Muscle layer of duodenum (tissue), 2 donors: ENCODE measurements around the gene MANBA.

Source experiments
- H3K27ac ChIP-seq: one replicate; pipeline ENCODE4 v1.7.0; 2013; ENCODE audit warnings: mild to moderate bottlenecking, low read length
- H3K27me3 ChIP-seq: one replicate; pipeline ENCODE4 v1.7.0; 2013; ENCODE audit warnings: low read depth, mild to moderate bottlenecking, control low read depth, low read length
- H3K36me3 ChIP-seq, 2 donors: one replicate each; pipeline ENCODE4 v1.7.0; 2013; ENCODE audit warnings: low read length in 2 of 2, control low read depth in 1 of 2, mild to moderate bottlenecking in 1 of 2; ENCODE audit not compliant: insufficient read depth in 2 of 2, control insufficient read depth in 1 of 2
- H3K4me1 ChIP-seq, 2 donors: one replicate each; pipeline ENCODE4 v1.7.0; 2013; ENCODE audit warnings: low read length in 2 of 2, mild to moderate bottlenecking in 2 of 2, control low read depth in 1 of 2, moderate library complexity in 1 of 2; ENCODE audit not compliant: insufficient read depth in 2 of 2, control insufficient read depth in 1 of 2
- H3K4me3 ChIP-seq, 2 donors: one replicate each; pipeline ENCODE4 v1.7.0; 2013; ENCODE audit warnings: low read length in 2 of 2, low read depth in 1 of 2, mild to moderate bottlenecking in 1 of 2
- H3K9me3 ChIP-seq, 2 donors: one replicate each; pipeline ENCODE4 v1.7.0; 2013; ENCODE audit warnings: low read length in 2 of 2, control low read depth in 1 of 2, mild to moderate bottlenecking in 1 of 2; ENCODE audit not compliant: control insufficient read depth in 1 of 2
- donor health status: healthy.

MANBA gene

DNA sequence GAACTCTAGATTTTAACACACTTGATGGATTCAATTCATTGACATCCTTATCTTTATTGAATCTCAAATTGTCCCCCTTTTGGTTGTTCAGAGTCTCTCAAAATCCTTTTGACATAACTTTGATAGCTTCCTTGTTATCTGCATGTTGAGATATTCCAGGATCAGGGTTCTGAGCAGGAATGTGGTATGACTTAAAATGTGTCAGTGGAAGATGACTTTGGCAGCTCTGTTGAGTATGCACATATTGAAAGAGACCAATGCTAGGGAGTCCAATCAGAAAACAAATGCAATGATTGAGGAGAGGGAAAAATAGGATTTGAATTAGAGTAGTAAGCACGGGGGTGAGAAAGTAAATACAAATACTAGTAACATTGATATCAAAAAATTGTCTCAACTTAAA is 93.8 kb downstream of the MANBA start:
- Histone ChIP-seq H3K27me3 (no peaks in the 10 kb centered on the region), H3K4me1 (no peaks in the 10 kb centered on the region), H3K36me3 (peaks cover 12 to 32% of the 10 kb centered on the region in 2 donors), H3K27ac (no peak overlapping the region), H3K9me3 (no peaks in the 10 kb centered on the region), H3K4me3 (no peak overlapping the region)

DNA sequence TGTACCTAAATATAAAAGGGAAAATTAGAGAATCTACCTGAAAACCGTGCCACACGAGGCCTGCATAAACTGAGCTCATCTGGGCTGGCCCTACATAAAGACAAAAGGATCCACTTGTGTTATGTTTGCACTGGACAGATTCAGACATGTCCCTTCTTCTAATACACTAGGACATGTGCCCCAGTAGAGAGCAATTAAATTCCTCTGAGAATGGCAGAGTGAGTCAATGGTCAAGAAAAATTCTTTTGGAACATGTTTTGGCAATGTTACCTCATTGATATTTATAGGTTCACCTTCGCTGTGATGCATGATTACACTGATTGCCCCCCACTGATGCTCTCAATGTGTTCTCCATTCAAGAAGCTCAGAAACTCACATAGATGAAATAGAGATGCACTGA is 95.2 kb downstream of the MANBA start:
- Histone ChIP-seq H3K36me3 (peaks cover 12 to 32% of the 10 kb centered on the region in 2 donors), H3K4me1 (no peaks in the 10 kb centered on the region), H3K27ac (no peak overlapping the region), H3K4me3 (no peak overlapping the region), H3K27me3 (no peaks in the 10 kb centered on the region), H3K9me3 (no peaks in the 10 kb centered on the region)

DNA sequence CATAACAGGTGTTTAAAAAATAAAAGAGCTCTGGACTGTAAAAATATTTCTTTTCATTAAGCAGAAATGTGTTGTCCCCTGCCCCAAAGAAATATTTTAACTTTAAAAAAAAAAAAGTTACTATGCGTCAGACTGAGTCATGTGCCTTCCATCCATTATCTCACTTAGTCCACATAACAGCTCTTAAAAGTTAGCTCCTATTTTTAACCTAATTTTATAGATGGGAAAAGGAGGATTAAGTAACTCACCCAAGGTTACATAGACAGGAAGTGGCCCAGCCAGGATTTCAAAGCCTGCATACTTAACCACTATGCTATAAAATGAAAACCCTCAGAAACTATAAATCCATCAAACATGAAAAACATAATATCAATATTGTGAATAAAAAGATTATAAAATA is 97.7 kb downstream of the MANBA start:
- Histone ChIP-seq H3K4me3 (no peak overlapping the region), H3K36me3 (peaks cover 11 to 33% of the 10 kb centered on the region in 2 donors), H3K4me1 (no peaks in the 10 kb centered on the region), H3K27me3 (no peaks in the 10 kb centered on the region), H3K27ac (no peak overlapping the region), H3K9me3 (no peaks in the 10 kb centered on the region)

DNA sequence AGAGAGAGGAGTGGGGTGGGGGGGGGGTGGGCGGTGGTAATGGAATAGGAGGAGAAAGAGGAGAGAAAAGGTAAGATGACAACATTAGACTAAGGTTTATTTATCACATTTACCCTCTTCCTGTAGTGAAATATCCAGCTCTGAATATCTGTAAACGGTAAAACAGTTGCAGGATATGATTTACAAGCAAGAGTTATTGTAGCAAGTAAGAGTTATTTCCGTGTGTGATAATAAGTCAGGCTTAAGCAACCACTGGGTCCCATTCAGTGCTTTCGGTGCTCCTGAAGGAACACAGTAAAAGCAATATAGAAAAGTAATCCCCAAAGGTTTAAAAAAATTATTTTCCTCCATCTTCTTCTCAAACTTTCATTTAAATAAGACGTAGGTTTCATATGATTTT is 103.6 kb downstream of the MANBA start:
- Histone ChIP-seq H3K27me3 (no peaks in the 10 kb centered on the region), H3K27ac (no peak overlapping the region), H3K4me1 (no peaks in the 10 kb centered on the region), H3K36me3 (peaks cover 6 to 9% of the 10 kb centered on the region in 2 donors), H3K9me3 (no peaks in the 10 kb centered on the region), H3K4me3 (no peak overlapping the region)

- no peaks in the 10 kb centered on the region for H3K27me3 ChIP-seq
- no peaks in the 10 kb centered on the region for H3K9me3 ChIP-seq
- H3K27ac ChIP-seq, result no peak overlapping the region
Observed at GRCh38 chr4:102647117-102647516, 113.7 kb downstream of the MANBA start.

GRCh38 chr4:102642631-102643298 is 118.0 kb downstream of the MANBA start:
- no peak overlapping the region for H3K4me3 ChIP-seq

More at GRCh38 chr4:102647117-102647516, 113.7 kb downstream of the MANBA start:
- H3K4me1 ChIP-seq, result no peaks in the 10 kb centered on the region
- no peak overlapping the region for H3K4me3 ChIP-seq
- H3K36me3 ChIP-seq, result peaks cover 19% of the 10 kb centered on the region in 2 donors

DNA sequence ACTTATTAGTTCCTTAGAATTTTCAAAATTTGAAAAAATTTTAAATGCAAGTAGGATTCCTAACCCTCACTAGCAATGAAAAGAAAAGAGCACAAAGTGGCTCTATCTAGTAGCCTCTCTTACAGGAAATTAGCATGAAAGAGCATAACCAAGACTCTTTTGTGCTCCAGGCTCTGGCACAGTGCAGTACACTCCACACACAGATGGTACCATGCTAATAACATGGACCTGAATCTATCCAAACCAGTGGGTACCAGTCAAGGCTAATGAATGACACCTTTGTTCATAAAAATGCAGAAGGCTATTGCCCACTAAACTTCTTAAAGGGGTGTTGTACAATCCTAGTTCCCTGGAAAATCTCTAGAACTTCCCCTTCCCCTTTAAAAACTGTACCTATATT is 119.0 kb downstream of the MANBA start:
- H3K36me3 ChIP-seq, result peaks cover 3 to 22% of the 10 kb centered on the region in 2 donors
- no peaks in the 10 kb centered on the region for H3K27me3 ChIP-seq
- no peak overlapping the region for H3K4me3 ChIP-seq
- H3K27ac ChIP-seq, result no peak overlapping the region
- H3K9me3 ChIP-seq, result no peaks in the 10 kb centered on the region
- H3K4me1 ChIP-seq, result no peaks in the 10 kb centered on the region

More at GRCh38 chr4:102642631-102643298, 118.0 kb downstream of the MANBA start:
- no peaks in the 10 kb centered on the region for H3K27me3 ChIP-seq
- H3K9me3 ChIP-seq, result no peaks in the 10 kb centered on the region
- peaks cover 3 to 15% of the 10 kb centered on the region in 2 donors for H3K36me3 ChIP-seq
- no peaks in the 10 kb centered on the region for H3K4me1 ChIP-seq
- no peak overlapping the region for H3K27ac ChIP-seq

GRCh38 chr4:102640669-102641068 is 120.1 kb downstream of the MANBA start:
- Histone ChIP-seq H3K4me3 (no peak overlapping the region), H3K27ac (no peak overlapping the region), H3K36me3 (peaks cover 6 to 28% of the 10 kb centered on the region in 2 donors), H3K4me1 (no peaks in the 10 kb centered on the region), H3K9me3 (no peaks in the 10 kb centered on the region), H3K27me3 (no peaks in the 10 kb centered on the region)

DNA sequence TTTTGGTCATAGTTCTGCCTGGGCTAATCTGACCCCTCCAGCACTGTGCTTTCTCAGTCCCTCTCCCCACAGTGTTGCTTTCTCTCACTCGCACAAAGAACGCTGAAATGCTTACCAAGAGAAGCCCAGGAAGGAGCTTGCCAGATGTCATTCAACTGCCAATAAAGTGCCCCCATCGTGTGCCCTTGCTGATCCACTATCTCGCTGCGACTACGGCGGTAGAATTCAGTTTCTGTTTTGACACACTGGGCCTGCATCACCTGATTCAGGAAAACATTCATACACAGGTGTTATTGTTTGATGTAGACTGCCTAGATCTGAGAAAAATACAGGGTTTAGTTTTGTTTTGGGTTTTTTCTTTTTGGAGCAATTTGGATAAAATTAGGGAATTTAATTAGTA is 121.2 kb downstream of the MANBA start:
- Histone ChIP-seq H3K36me3 (peaks cover 11 to 32% of the 10 kb centered on the region in 2 donors), H3K9me3 (no peaks in the 10 kb centered on the region), H3K27me3 (no peaks in the 10 kb centered on the region), H3K27ac (no peak overlapping the region), H3K4me3 (no peak overlapping the region), H3K4me1 (no peaks in the 10 kb centered on the region)

DNA sequence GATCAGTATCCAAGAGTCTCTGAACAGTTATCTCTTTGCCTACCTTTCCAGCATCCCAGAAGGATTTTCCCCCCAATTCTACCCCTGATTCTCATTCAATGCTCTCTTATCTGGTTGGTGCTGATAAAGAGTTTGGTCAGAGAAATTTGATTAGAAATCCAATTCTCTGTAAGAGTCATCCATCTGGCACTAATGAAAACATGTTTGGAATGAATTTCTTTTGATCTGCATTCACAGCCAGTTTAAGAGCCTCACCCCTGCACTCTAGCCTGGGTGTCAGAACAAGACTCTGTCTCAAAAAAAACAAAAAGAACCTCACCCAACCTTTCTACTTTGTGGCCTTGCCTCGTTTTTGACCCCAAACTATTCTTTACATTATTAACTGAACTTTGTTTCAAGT is 122.1 kb downstream of the MANBA start:
- Histone ChIP-seq H3K4me3 (no peak overlapping the region), H3K4me1 (no peaks in the 10 kb centered on the region), H3K27me3 (no peaks in the 10 kb centered on the region), H3K36me3 (peaks cover 13 to 39% of the 10 kb centered on the region in 2 donors), H3K9me3 (no peaks in the 10 kb centered on the region), H3K27ac (no peak overlapping the region)

GRCh38 chr4:102637391-102637790 is 123.4 kb downstream of the MANBA start:
- no peak overlapping the region for H3K4me3 ChIP-seq
- H3K36me3 ChIP-seq, result peaks cover 13 to 39% of the 10 kb centered on the region in 2 donors
- no peaks in the 10 kb centered on the region for H3K27me3 ChIP-seq
- no peaks in the 10 kb centered on the region for H3K9me3 ChIP-seq
- no peak overlapping the region for H3K27ac ChIP-seq
- H3K4me1 ChIP-seq, result no peaks in the 10 kb centered on the region

DNA sequence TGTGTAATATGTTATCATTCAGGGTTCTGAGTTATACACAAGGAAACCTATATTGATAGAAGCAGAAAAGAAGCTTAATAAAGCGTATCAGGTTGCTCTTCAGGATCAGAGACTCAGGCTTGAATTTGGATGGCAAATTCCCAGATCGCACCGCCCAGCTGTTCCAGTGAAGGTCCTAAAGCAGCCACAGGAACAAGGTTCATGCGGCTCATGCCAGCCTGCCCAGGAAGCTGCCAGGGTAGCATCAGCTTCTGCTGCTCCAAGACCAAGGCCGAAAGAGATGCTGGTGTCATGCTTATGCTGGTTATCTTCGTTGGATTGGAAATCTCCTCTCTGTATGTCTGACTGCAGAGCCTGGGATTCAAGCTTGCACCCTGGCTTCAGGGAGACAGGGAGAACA is 127.7 kb downstream of the MANBA start:
- H3K9me3 ChIP-seq, result no peaks in the 10 kb centered on the region
- no peaks in the 10 kb centered on the region for H3K4me1 ChIP-seq
- peaks cover 13 to 33% of the 10 kb centered on the region in 2 donors for H3K36me3 ChIP-seq
- no peak overlapping the region for H3K4me3 ChIP-seq
- H3K27ac ChIP-seq, result no peak overlapping the region
- H3K27me3 ChIP-seq, result no peaks in the 10 kb centered on the region
